ENCODE data around the gene ADGRL3. TPM values are rescaled to one million over a fixed set of nuclear protein-coding genes. Genes with fewer than 3 reads are reported as not detected.
"Not testable (repeated sequence)": the region's sequence is repeated elsewhere in the genome, so short reads cannot be mapped to it uniquely, and the experiment has no call there.

ADGRL3 gene
- total RNA-seq, 4 donors from 2014 or later: 2.2 to 10.0 (median 4.6) TPM

- Histone ChIP-seq H3K36me3 (no peaks in the 10 kb centered on the region), H3K4me1 (no peaks in the 10 kb centered on the region), H3K9me3 (no peaks in the 10 kb centered on the region), H3K27me3 (no peaks in the 10 kb centered on the region), H3K4me3 (no peak overlapping the region), H3K27ac (no peak overlapping the region)
- 63 to 81% methylated on average over 2 of the region's 2 CpGs for WGBS, 2 donors (ENCODE audit: low coverage in 1 of 2)
- DNase-seq: no peak
- in situ Hi-C loops (cut with MboI; ENCODE audit: low pct_ligation_motif_present in 1 of 4, low pct_unique_long_range_greater_than_20kb in 1 of 4, low sequenced_read_pairs in 3 of 4): no loop called here
- intact Hi-C loops (cut with DNase I; ENCODE audit: low total_unique reads): no loop called here
- TF ChIP-seq EP300 (IDR thresholded peaks at IDR 0.05; ENCODE audit: low read depth) (no peak), POLR2A (IDR thresholded peaks at IDR 0.05) (no peak), POLR2AphosphoS5 (IDR thresholded peaks at IDR 0.05) (no peak), CTCF (IDR thresholded peaks at IDR 0.05) (no peak)
Measured at GRCh38 chr4:61505773-61506685, 305.9 kb downstream of the ADGRL3 start.

GRCh38 chr4:61507091-61507490 is 307.0 kb downstream of the ADGRL3 start:
- TF ChIP-seq EP300 (IDR thresholded peaks at IDR 0.05; ENCODE audit: low read depth) (no peak), POLR2AphosphoS5 (IDR thresholded peaks at IDR 0.05) (no peak), POLR2A (IDR thresholded peaks at IDR 0.05) (no peak), CTCF (IDR thresholded peaks at IDR 0.05) (no peak)
- no peaks in the 10 kb centered on the region for H3K36me3 ChIP-seq
- intact Hi-C loops (cut with DNase I; ENCODE audit: low total_unique reads) (no loop called here), in situ Hi-C loops (cut with MboI; ENCODE audit: low pct_ligation_motif_present in 1 of 4, low pct_unique_long_range_greater_than_20kb in 1 of 4, low sequenced_read_pairs in 3 of 4) (no loop called here)
- peaks cover 0 to 7% (median 2%) of the 10 kb centered on the region in 4 donors for H3K4me1 ChIP-seq
- no peak overlapping the region for H3K27ac ChIP-seq
- no peak overlapping the region for H3K4me3 ChIP-seq
- 42 to 63% methylated on average over 2 of the region's 2 CpGs for WGBS, 2 donors (ENCODE audit: low coverage in 1 of 2)
- H3K9me3 ChIP-seq: no peaks in the 10 kb centered on the region
- DNase-seq: no peak
- no peaks in the 10 kb centered on the region for H3K27me3 ChIP-seq

GRCh38 chr4:61509721-61510241 is 309.7 kb downstream of the ADGRL3 start:
- DNase-seq; H3K36me3 ChIP-seq; in situ Hi-C loops (cut with MboI; ENCODE audit: low pct_ligation_motif_present in 1 of 4, low pct_unique_long_range_greater_than_20kb in 1 of 4, low sequenced_read_pairs in 3 of 4); intact Hi-C loops (cut with DNase I; ENCODE audit: low total_unique reads); H3K9me3 ChIP-seq; H3K27ac ChIP-seq; H3K4me3 ChIP-seq; H3K27me3 ChIP-seq: not testable (repeated sequence)
- H3K4me1 ChIP-seq: peaks cover 0 to 14% (median 5%) of the 10 kb centered on the region in 4 donors
- 86 to 100% methylated on average over 3 of the region's 3 CpGs for WGBS, 2 donors (ENCODE audit: low coverage in 1 of 2)

GRCh38 chr4:61511716-61512488 is 311.8 kb downstream of the ADGRL3 start:
- 33 to 53% methylated on average over 2 of the region's 2 CpGs for WGBS, 2 donors (ENCODE audit: low coverage in 1 of 2)
- in situ Hi-C loops (cut with MboI; ENCODE audit: low pct_ligation_motif_present in 1 of 4, low pct_unique_long_range_greater_than_20kb in 1 of 4, low sequenced_read_pairs in 3 of 4): no loop called here

More at GRCh38 chr4:61511716-61512488, 311.8 kb downstream of the ADGRL3 start:
- peaks cover 0 to 14% (median 5%) of the 10 kb centered on the region in 4 donors for H3K4me1 ChIP-seq
- no peaks in the 10 kb centered on the region for H3K9me3 ChIP-seq
- no peak overlapping the region for H3K4me3 ChIP-seq
- H3K27ac ChIP-seq: peak overlapping the region in 1 of 4 donors; percentile 32
- H3K36me3 ChIP-seq: no peaks in the 10 kb centered on the region
- intact Hi-C loops (cut with DNase I; ENCODE audit: low total_unique reads): no loop called here
- DNase-seq: no peak
- TF ChIP-seq CTCF (IDR thresholded peaks at IDR 0.05): no peak
- no peaks in the 10 kb centered on the region for H3K27me3 ChIP-seq

Data from transverse colon (tissue), 4 donors.